ENCODE data around the gene GABRR3. TPM values are rescaled to one million over a fixed set of nuclear protein-coding genes. Genes with fewer than 3 reads are reported as not detected.

GABRR3 gene
- total and polyA plus RNA-seq, 2 experiments from 2014 or later, result not detected

- TF ChIP-seq CTCF (IDR thresholded peaks at IDR 0.05; ENCODE audit: low read depth, low read length), result no peak
- DNase-seq (ENCODE audit: low read depth in 1 of 2, low spot score in 1 of 2), result no peak
- H3K4me1 ChIP-seq (ENCODE audit: low read depth), result no peaks in the 10 kb centered on the region
- no peak overlapping the region for H3K27ac ChIP-seq
- no peak overlapping the region for H3K4me3 ChIP-seq
- no peaks in the 10 kb centered on the region for H3K36me3 ChIP-seq
- no peaks in the 10 kb centered on the region for H3K27me3 ChIP-seq
- no peaks in the 10 kb centered on the region for H3K9me3 ChIP-seq (ENCODE audit: low read depth)
Measured at GRCh38 chr3:97999103-97999502, 36.0 kb downstream of the GABRR3 start.

DNA sequence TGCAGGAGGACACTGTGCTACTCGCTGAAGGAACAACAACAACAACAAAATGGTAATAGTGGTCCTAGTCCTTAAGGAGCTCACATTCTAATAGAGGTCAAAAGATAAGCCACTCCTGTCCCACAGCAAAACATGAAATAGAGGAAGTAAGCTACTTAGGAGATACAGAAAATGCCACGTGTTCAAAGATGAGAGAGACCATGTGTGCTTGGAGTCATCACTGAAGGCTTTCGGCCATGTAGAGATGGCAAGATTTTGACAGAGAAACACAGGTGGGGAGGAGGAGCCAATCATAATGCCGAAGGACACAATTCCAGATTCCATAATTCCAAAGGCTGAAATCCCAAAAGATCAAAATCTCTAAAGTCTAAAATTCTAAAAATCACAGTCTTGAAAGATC, 38.1 kb downstream of the GABRR3 start:
- no peak for TF ChIP-seq CTCF (IDR thresholded peaks at IDR 0.05; ENCODE audit: low read depth, low read length)

DNA sequence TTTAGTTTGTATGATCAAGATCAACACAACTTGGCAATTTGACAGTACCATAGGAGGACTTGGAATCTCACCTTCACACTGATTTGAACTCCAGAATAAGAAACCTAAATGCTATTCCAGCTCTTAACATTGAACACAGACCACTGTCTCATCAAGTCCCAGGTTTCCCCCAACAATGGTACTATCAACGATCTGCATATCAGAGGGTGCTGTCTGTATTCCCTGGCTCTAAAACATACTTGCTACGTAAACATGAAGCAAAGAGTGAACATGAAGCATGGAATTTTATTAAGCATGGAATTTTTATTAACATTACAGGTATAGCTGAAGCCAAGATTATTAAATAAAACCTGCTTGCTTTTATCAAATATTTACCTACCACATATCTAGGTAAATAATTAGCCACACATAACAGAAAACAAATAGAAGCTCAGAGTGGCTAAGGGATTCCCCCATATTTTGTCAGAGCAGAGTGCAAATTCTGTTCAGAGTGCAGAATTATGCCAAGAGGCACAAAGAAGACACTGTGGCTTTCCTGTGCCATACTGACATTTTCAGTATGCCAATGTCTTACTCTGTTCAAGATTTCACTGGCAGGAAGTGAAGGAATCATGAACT, 40.7 kb downstream of the GABRR3 start:
- H3K27me3 ChIP-seq, result no peaks in the 10 kb centered on the region

More for the DNA sequence above, 38.1 kb downstream of the GABRR3 start:
- H3K27me3 ChIP-seq, result no peaks in the 10 kb centered on the region
- no peak for DNase-seq (ENCODE audit: low read depth in 1 of 2, low spot score in 1 of 2)
- H3K36me3 ChIP-seq, result no peaks in the 10 kb centered on the region
- H3K27ac ChIP-seq, result no peak overlapping the region
- peaks cover 3% of the 10 kb centered on the region for H3K4me1 ChIP-seq (ENCODE audit: low read depth)
- H3K9me3 ChIP-seq (ENCODE audit: low read depth), result no peaks in the 10 kb centered on the region
- no peak overlapping the region for H3K4me3 ChIP-seq

GRCh38 chr3:97993526-97993925, 41.6 kb downstream of the GABRR3 start:
- no peak overlapping the region for H3K27ac ChIP-seq
- no peak for DNase-seq (ENCODE audit: low read depth in 1 of 2, low spot score in 1 of 2)
- H3K4me3 ChIP-seq, result no peak overlapping the region
- TF ChIP-seq CTCF (IDR thresholded peaks at IDR 0.05; ENCODE audit: low read depth, low read length), result no peak
- no peaks in the 10 kb centered on the region for H3K27me3 ChIP-seq
- no peaks in the 10 kb centered on the region for H3K9me3 ChIP-seq (ENCODE audit: low read depth)
- H3K36me3 ChIP-seq, result no peaks in the 10 kb centered on the region
- H3K4me1 ChIP-seq (ENCODE audit: low read depth), result peaks cover 3% of the 10 kb centered on the region

More for the DNA sequence above, 40.7 kb downstream of the GABRR3 start:
- Histone ChIP-seq H3K9me3 (ENCODE audit: low read depth) (no peaks in the 10 kb centered on the region), H3K27ac (no peak overlapping the region), H3K4me3 (no peak overlapping the region), H3K36me3 (no peaks in the 10 kb centered on the region), H3K4me1 (ENCODE audit: low read depth) (peaks cover 3% of the 10 kb centered on the region)
- no peak for TF ChIP-seq CTCF (IDR thresholded peaks at IDR 0.05; ENCODE audit: low read depth, low read length)
- no peak for DNase-seq (ENCODE audit: low read depth in 1 of 2, low spot score in 1 of 2)

GRCh38 chr3:97992547-97993173, 42.5 kb downstream of the GABRR3 start:
- H3K27me3 ChIP-seq, result no peaks in the 10 kb centered on the region
- H3K4me3 ChIP-seq, result no peak overlapping the region
- no peaks in the 10 kb centered on the region for H3K36me3 ChIP-seq
- TF ChIP-seq CTCF (IDR thresholded peaks at IDR 0.05; ENCODE audit: low read depth, low read length), result no peak
- no peak overlapping the region for H3K27ac ChIP-seq
- peaks cover 3% of the 10 kb centered on the region for H3K4me1 ChIP-seq (ENCODE audit: low read depth)
- DNase-seq (ENCODE audit: low read depth in 1 of 2, low spot score in 1 of 2), result no peak
- H3K9me3 ChIP-seq (ENCODE audit: low read depth), result no peaks in the 10 kb centered on the region
